Gastroesophageal sphincter (tissue), 4 donors: Measurements from ENCODE around the gene SBNO1. TPM values are rescaled to one million over a fixed set of nuclear protein-coding genes. Genes with fewer than 3 reads are reported as not detected.

Experiments
- ATAC-seq: fragments of 150-250 bp; one replicate; pipeline ENCODE4 v1.9.1; 2016; ENCODE audit warnings: mild to moderate bottlenecking, moderate library complexity
- H3K27ac ChIP-seq, 4 donors: fragments of 200-600 bp; sonication (generic) in 3 of 4; 1 replicate in 3 of 4; 2 replicates in 1 of 4; pipeline ENCODE4 v1.5.1; 2016 to 2019
- H3K27me3 ChIP-seq: fragments of 200-600 bp; sonication (generic); one replicate; pipeline ENCODE4 v1.5.1; 2019
- H3K36me3 ChIP-seq, 2 donors: fragments of 200-600 bp; sonication (generic); one replicate each; pipeline ENCODE4 v1.5.1; 2019; ENCODE audit warnings: control low read depth in 1 of 2
- H3K4me1 ChIP-seq, 3 donors: fragments of 200-600 bp; sonication (generic); 1 replicate in 2 of 3; 2 replicates in 1 of 3; pipeline ENCODE4 v1.5.1; 2016 to 2019; ENCODE audit warnings: control low read depth in 2 of 3
- H3K4me3 ChIP-seq, 2 donors: fragments of 200-600 bp; sonication (generic); one replicate each; pipeline ENCODE4 v1.5.1; 2019; ENCODE audit warnings: mild to moderate bottlenecking in 1 of 2, moderate library complexity in 1 of 2
- H3K9me3 ChIP-seq, 3 donors: fragments of 200-600 bp; sonication (generic); one replicate each; pipeline ENCODE4 v1.5.1; 2017 to 2019; ENCODE audit warnings: control low read depth in 2 of 3
- EP300 ChIP-seq: sonication (generic); formaldehyde crosslinking; IDR thresholded peaks from one replicate; pipeline ENCODE4 v1.6.1; 2017; ENCODE audit warnings: antibody characterized with exemption, mild to moderate bottlenecking
- POLR2A ChIP-seq, 2 donors: fragments of 450-650 bp; IDR thresholded peaks; one replicate each; pipeline ENCODE4 v1.6.1; 2017; ENCODE audit warnings: antibody characterized with exemption in 2 of 2, mild to moderate bottlenecking in 2 of 2, moderate library complexity in 1 of 2
- POLR2AphosphoS5 ChIP-seq: sonication (generic); formaldehyde crosslinking; IDR thresholded peaks from one replicate; pipeline ENCODE4 v1.6.1; 2017; ENCODE audit warnings: antibody characterized with exemption
- WGBS, 2 donors: methylation state at CpG; one replicate each; pipeline ENCODE4 v1.1.5; 2018; ENCODE audit warnings: low coverage in 1 of 2; 5-methylcytosine and 5-hydroxymethylcytosine counted together
- total RNA-seq, 4 donors: library from RNA; depleted of rRNA; stranded (reverse); fragments of >200 nt; gene quantifications; one replicate each; pipeline ENCODE4 v1.1.0, GENCODE V29; 2016
- TF ChIP-seq, protein P1 (sequence below), 4 experiments: fragments of 200-600 bp in 2 of 4; fragments of 450-650 bp in 2 of 4; sonication (generic) in 1 of 4; IDR thresholded peaks; one replicate each; pipeline ENCODE4 v1.5.1; 2017 to 2019; ENCODE audit warnings: antibody characterized with exemption in 4 of 4, mild to moderate bottlenecking in 2 of 4, moderate library complexity in 2 of 4

SBNO1 gene
- total RNA-seq, 4 donors from 2014 or later, result 25.3 to 35.7 (median 33.2) TPM

DNA sequence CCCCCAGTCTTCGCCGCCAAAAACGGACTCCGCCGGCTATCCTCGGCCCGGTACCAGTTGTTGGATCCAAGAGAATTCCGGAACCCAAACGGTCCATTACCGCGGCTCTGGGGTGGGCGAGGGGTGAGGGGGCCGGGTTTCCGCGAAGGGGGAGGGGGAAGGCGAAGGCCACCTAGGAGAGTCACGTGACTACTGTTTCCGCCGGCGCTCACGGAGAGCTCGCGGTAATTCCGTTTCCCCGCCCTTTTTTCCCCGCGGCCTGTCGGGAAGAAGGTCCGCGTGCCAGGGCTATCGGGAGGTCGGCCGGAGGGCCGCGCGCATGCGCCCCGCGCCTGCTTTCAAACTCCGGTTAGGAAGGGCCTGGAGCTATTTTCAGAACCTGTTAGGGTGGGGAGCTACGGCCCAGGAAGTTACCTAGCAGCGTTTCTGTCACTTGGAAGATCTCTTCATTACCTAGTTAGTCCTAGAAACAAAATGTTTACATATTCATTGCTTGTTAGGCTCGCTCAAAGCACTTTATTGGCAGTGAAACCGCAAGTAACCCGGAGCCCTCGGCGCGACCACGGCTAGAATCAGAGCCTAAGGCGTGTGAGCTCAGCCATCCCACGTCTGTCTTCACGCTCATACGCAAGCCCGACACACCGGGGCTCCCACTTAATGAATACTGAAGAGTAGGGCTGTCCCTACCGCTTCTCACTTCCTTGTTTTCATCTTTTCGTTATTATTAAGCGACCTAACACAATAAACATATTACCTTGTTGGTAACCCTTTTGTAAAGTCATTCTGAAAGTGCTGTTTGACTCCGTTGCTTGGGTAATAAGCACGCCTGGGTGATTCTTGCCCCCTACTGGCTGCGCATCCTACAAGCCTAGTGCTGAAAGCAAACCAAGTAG, 624 bp upstream of the SBNO1 start:
- peak; percentile 94 for ATAC-seq
- H3K27me3 ChIP-seq, result no peaks in the 10 kb centered on the region
- WGBS, 2 donors, result 0% methylated on average over 6 to 19 of the region's 61 CpGs
- peak overlapping the region; percentile 84 to 99 (median 94) for H3K27ac ChIP-seq
- no peaks in the 10 kb centered on the region for H3K36me3 ChIP-seq
- peaks cover 0 to 51% (median 12%) of the 10 kb centered on the region in 3 donors for H3K4me1 ChIP-seq
- no peaks in the 10 kb centered on the region for H3K9me3 ChIP-seq
- H3K4me3 ChIP-seq, result peak overlapping the region; percentile 66 to 89
- TF ChIP-seq POLR2A (IDR thresholded peaks at IDR 0.05) (peak; percentile 51 to 66), POLR2AphosphoS5 (peak; percentile 69), EP300 (peak; percentile 10)
- TF ChIP-seq, protein P1, sequence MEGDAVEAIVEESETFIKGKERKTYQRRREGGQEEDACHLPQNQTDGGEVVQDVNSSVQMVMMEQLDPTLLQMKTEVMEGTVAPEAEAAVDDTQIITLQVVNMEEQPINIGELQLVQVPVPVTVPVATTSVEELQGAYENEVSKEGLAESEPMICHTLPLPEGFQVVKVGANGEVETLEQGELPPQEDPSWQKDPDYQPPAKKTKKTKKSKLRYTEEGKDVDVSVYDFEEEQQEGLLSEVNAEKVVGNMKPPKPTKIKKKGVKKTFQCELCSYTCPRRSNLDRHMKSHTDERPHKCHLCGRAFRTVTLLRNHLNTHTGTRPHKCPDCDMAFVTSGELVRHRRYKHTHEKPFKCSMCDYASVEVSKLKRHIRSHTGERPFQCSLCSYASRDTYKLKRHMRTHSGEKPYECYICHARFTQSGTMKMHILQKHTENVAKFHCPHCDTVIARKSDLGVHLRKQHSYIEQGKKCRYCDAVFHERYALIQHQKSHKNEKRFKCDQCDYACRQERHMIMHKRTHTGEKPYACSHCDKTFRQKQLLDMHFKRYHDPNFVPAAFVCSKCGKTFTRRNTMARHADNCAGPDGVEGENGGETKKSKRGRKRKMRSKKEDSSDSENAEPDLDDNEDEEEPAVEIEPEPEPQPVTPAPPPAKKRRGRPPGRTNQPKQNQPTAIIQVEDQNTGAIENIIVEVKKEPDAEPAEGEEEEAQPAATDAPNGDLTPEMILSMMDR (IDR thresholded peaks at IDR 0.05), result peak in 3 of 4 experiments; percentile 79 to 83 (median 82)

DNA sequence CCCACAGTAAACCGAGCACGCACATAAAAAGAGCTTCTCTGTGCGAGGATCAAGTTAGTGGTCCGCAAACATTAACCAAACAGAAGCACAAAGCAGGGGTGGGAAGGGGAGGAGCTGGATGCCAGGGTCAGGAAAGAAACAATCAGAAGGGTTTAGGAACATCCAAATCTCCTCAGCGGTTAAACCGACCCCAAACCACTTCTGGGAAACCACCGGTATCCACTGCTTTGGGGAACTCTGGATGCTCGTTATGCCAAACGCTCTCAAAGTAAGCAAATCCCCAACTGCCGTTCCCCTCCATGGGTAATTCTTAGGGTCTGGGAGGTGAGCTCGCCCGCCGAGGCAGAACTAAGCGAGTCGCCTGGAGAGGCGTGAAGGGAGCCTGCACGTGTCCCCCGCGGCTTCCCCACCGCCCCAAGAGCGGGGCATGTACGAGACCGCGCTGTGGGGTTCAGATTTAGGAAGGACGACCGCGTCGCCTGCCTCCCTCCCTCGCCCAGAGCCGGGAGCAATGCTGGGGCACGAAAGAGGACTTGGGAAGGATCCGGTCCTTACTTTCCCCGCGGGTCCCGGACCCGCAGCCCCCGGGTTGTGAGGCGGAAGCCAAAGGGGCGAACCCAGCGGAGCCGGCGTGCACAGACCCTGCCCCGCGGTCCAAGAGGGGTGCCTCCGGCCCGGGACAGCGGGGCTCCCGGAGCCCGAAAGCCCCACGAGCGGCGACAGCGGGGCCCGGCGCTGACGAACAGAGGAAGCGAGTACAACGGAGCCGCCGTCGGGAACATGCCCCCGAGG, 711 bp downstream of the SBNO1 start:
- no peaks in the 10 kb centered on the region for H3K9me3 ChIP-seq
- ATAC-seq, result peak; percentile 1
- 0% methylated on average over 4 to 5 of the region's 62 CpGs for WGBS, 2 donors

DNA sequence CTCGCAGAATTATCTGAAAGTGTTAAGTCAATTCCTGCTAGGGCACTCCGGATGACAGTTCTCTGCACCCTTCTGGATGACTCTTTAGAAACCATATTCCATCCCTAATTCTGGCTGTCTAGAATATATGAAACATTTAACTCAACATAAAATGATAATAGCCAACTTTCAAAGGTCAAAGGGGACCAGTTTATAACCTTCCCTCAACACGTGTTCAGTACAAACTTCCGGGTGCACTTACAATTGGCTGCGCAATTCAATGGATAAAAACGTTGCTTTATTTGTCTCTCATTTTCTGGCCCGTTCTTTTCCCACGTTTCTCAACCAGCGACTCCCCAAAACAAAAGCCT, 1.3 kb downstream of the SBNO1 start:
- peak overlapping the region in 3 of 4 donors; percentile 92 to 99 (median 95) for H3K27ac ChIP-seq
- peaks cover 0 to 67% (median 12%) of the 10 kb centered on the region in 3 donors for H3K4me1 ChIP-seq
- peak overlapping the region; percentile 66 to 89 for H3K4me3 ChIP-seq
- no peaks in the 10 kb centered on the region for H3K36me3 ChIP-seq
- ATAC-seq, result no peak
- 1% methylated on average over 8 to 9 of the region's 9 CpGs for WGBS, 2 donors
- TF ChIP-seq, protein P1 (IDR thresholded peaks at IDR 0.05), result no peak
- TF ChIP-seq POLR2A (IDR thresholded peaks at IDR 0.05), result no peak
- TF ChIP-seq POLR2AphosphoS5, result no peak
- TF ChIP-seq EP300, result no peak
- H3K9me3 ChIP-seq, result no peaks in the 10 kb centered on the region
- no peaks in the 10 kb centered on the region for H3K27me3 ChIP-seq

More for the DNA sequence above, 711 bp downstream of the SBNO1 start:
- peak overlapping the region; percentile 66 to 89 for H3K4me3 ChIP-seq
- no peaks in the 10 kb centered on the region for H3K27me3 ChIP-seq
- H3K27ac ChIP-seq, result peak overlapping the region; percentile 84 to 99 (median 94)
- no peaks in the 10 kb centered on the region for H3K36me3 ChIP-seq
- TF ChIP-seq EP300, result no peak
- peaks cover 0 to 64% (median 12%) of the 10 kb centered on the region in 3 donors for H3K4me1 ChIP-seq

DNA sequence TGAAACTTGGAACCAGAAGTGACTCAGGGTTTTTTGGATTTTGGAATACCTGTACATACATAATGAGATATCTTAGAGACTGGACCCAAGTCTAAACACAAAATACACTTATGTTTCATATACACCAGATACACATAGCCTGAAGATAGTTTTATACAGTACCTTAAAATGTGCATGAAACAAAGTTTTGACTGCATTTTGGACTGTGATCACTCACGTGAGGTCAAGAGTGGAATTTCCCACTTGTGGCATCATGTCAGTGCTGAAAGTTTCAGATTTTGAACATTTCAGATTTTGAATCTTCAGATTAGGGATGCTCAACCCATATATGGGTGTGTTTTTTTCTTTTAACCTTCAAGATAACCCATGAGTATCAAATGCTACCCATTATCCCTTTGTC, 6.6 kb downstream of the SBNO1 start:
- no peak for TF ChIP-seq POLR2A (IDR thresholded peaks at IDR 0.05)
- TF ChIP-seq POLR2AphosphoS5, result no peak
- no peak for TF ChIP-seq EP300
- TF ChIP-seq, protein P1 (IDR thresholded peaks at IDR 0.05), result no peak
- WGBS, 2 donors, result 43 to 45% methylated on average over 1 of the region's 1 CpG
- ATAC-seq, result no peak
- no peaks in the 10 kb centered on the region for H3K27me3 ChIP-seq
- no peaks in the 10 kb centered on the region for H3K36me3 ChIP-seq
- no peak overlapping the region for H3K4me3 ChIP-seq
- H3K27ac ChIP-seq, result no peak overlapping the region
- no peaks in the 10 kb centered on the region for H3K9me3 ChIP-seq
- H3K4me1 ChIP-seq, result peaks cover 0 to 93% (median 11%) of the 10 kb centered on the region in 3 donors

DNA sequence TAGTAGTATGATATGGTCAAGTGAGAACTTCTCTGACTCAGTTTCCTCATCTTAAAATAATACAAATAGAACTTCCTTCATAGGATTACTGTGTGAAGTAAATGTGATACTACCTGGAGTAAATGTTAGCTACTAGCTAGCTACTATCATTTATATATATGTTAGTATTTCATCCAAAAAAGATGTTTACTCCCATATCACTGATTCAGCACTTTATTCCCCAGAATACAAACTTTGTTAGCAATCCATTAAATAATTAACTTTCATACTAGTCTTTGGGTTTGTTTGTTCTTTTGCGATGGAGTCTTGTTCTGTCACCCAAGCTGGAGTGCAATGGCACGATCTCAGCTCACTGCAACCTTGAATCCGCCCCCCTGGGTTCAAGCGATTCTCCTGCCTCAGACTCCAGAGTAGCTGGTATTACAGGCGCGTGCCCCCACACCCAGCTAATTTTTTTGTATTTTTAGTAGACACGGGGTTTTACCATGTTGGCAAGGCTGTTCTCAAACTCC, 8.4 kb downstream of the SBNO1 start:
- Histone ChIP-seq H3K36me3 (no peaks in the 10 kb centered on the region), H3K4me1 (peaks cover 0 to 90% (median 5%) of the 10 kb centered on the region in 3 donors), H3K4me3 (no peak overlapping the region), H3K27ac (no peak overlapping the region), H3K27me3 (no peaks in the 10 kb centered on the region), H3K9me3 (no peaks in the 10 kb centered on the region)
- ATAC-seq, result no peak
- TF ChIP-seq, protein P1 (IDR thresholded peaks at IDR 0.05), result no peak
- no peak for TF ChIP-seq POLR2A (IDR thresholded peaks at IDR 0.05)
- no peak for TF ChIP-seq POLR2AphosphoS5
- 80% methylated on average over 2 to 7 of the region's 7 CpGs for WGBS, 2 donors
